Neural progenitor cell (in vitro differentiated cells): ENCODE measurements around the gene NHP2. TPM values are rescaled to one million over a fixed set of nuclear protein-coding genes. Genes with fewer than 3 reads are reported as not detected.
A peak's percentile ranks its signal among the peaks of the same experiment; 100 is the strongest.

ENCODE experiments used
- DNase-seq: peaks from one replicate; pipeline ENCODE4 v3.0.0-alpha.2; 2016; ENCODE audit warnings: low spot score
- H2AFZ ChIP-seq: fragments of 200-600 bp; sonication (generic); replicated peaks from 2 replicates; pipeline ENCODE4 v1.6.1; 2016; ENCODE audit warnings: antibody characterized with exemption
- H3F3A ChIP-seq: fragments of 200-600 bp; sonication (generic); 2 replicates; pipeline ENCODE4 v1.6.1; 2016; ENCODE audit warnings: antibody characterized with exemption, low read depth
- H3K27ac ChIP-seq: fragments of 200-600 bp; sonication (generic); 2 replicates; pipeline ENCODE4 v1.5.1; 2016; ENCODE audit warnings: mild to moderate bottlenecking
- H3K27me3 ChIP-seq: fragments of 200-600 bp; sonication (generic); 2 replicates; pipeline ENCODE4 v1.6.1; 2016; ENCODE audit warnings: mild to moderate bottlenecking, moderate library complexity
- H3K36me3 ChIP-seq: fragments of 200-600 bp; sonication (generic); 2 replicates; pipeline ENCODE4 v1.5.1; 2016
- H3K4me1 ChIP-seq: fragments of 200-600 bp; sonication (generic); 2 replicates; pipeline ENCODE4 v1.6.1; 2016; ENCODE audit warnings: mixed run types
- H3K4me2 ChIP-seq: fragments of 200-600 bp; sonication (generic); 2 replicates; pipeline ENCODE4 v1.6.1; 2016
- H3K4me3 ChIP-seq: fragments of 200-600 bp; sonication (generic); 2 replicates; pipeline ENCODE4 v1.5.1; 2016
- H3K79me2 ChIP-seq: fragments of 200-600 bp; sonication (generic); 2 replicates; pipeline ENCODE4 v1.6.1; 2016; ENCODE audit warnings: low read depth
- H3K9ac ChIP-seq: fragments of 200-600 bp; sonication (generic); 2 replicates; pipeline ENCODE4 v1.6.1; 2016
- H3K9me3 ChIP-seq: fragments of 200-600 bp; sonication (generic); 2 replicates; pipeline ENCODE4 v1.5.1; 2016; ENCODE audit warnings: low read depth
- H4K20me1 ChIP-seq: fragments of 200-600 bp; sonication (generic); 2 replicates; pipeline ENCODE4 v1.6.1; 2016; ENCODE audit warnings: low read depth
- H3K27ac Mint-ChIP-seq: 3 replicates; pipeline ENCODE4 v1.8.0; 2021; ENCODE audit warnings: mixed read lengths
- H3K27me3 Mint-ChIP-seq: 2 replicates; pipeline ENCODE4 v1.8.0; 2022; ENCODE audit warnings: low read depth, mild to moderate bottlenecking, inconsistent platforms, moderate library complexity, mixed read lengths; ENCODE audit not compliant: insufficient read depth
- H3K36me3 Mint-ChIP-seq: 3 replicates; pipeline ENCODE4 v1.8.0; 2021; ENCODE audit warnings: mixed read lengths
- H3K4me1 Mint-ChIP-seq: 3 replicates; pipeline ENCODE4 v1.8.0; 2021; ENCODE audit warnings: mixed read lengths
- H3K4me3 Mint-ChIP-seq: 3 replicates; pipeline ENCODE4 v1.8.0; 2021; ENCODE audit warnings: mild to moderate bottlenecking, moderate library complexity, mixed read lengths
- H3K9me3 Mint-ChIP-seq: 3 replicates; pipeline ENCODE4 v1.8.0; 2020; ENCODE audit warnings: mixed read lengths
- EZH2 ChIP-seq: fragments of 200-600 bp; sonication (generic); IDR thresholded peaks from 2 replicates; pipeline ENCODE4 v1.6.1; 2017; ENCODE audit warnings: antibody characterized with exemption, mild to moderate bottlenecking, moderate library complexity
- EZH2phosphoT487 ChIP-seq: fragments of 200-600 bp; sonication (generic); IDR thresholded peaks from 2 replicates; pipeline ENCODE4 v1.6.1; 2017; ENCODE audit warnings: antibody characterized with exemption
- total RNA-seq: library from RNA; depleted of rRNA; stranded (reverse); fragments of >200 nt; gene quantifications from 2 replicates; pipeline ENCODE4 v1.2.3, GENCODE V29; 2015; ENCODE audit warnings: low replicate concordance
- TF ChIP-seq, protein P1 (sequence below): fragments of 200-600 bp; sonication (generic); IDR thresholded peaks from 2 replicates; pipeline ENCODE4 v1.5.1; 2017; ENCODE audit warnings: antibody characterized with exemption, mild to moderate bottlenecking

NHP2 gene
- total RNA-seq, 1 donor from 2014 or later, result 357 TPM

DNA sequence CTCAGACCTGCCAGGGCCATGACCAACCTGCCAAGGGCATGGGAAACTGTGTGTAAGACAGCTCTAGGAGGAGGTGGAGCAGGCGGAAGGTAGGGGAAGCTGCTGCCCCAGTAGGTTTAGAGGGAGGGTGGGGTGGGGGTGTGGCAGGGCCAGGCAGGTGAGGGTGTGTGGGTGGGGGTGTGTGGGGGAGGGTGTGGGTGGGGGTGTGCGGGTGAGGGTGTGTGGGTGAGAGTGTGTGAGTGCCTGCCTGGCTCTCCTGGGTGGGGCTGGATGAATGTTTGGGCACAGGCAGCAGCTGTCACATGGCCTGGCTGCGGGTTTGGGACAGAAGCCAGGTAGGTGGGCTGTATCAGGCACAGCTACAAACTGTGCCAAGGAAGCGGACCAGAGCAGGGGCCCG lies 49.2 kb downstream of the NHP2 start:
- H2AFZ ChIP-seq, result no peak overlapping the region
- no peak overlapping the region for H3K4me2 ChIP-seq
- Mint-ChIP-seq H3K27ac (no peak overlapping the region), H3K4me1 (peaks cover 17% of the 10 kb centered on the region), H3K27me3 (peaks cover 4% of the 10 kb centered on the region), H3K9me3 (no peaks in the 10 kb centered on the region), H3K36me3 (no peaks in the 10 kb centered on the region), H3K4me3 (no peak overlapping the region)
- no peak overlapping the region for H3K27ac ChIP-seq
- H3K36me3 ChIP-seq, result no peaks in the 10 kb centered on the region
- peaks cover 12% of the 10 kb centered on the region for H3F3A ChIP-seq
- H3K9me3 ChIP-seq, result no peaks in the 10 kb centered on the region
- H3K9ac ChIP-seq, result no peak overlapping the region
- H3K79me2 ChIP-seq, result no peaks in the 10 kb centered on the region
- H3K27me3 ChIP-seq, result no peaks in the 10 kb centered on the region
- peaks cover 8% of the 10 kb centered on the region for H3K4me1 ChIP-seq
- no peak for DNase-seq
- TF ChIP-seq EZH2 (no peak), EZH2phosphoT487 (no peak)
- TF ChIP-seq, protein P1, sequence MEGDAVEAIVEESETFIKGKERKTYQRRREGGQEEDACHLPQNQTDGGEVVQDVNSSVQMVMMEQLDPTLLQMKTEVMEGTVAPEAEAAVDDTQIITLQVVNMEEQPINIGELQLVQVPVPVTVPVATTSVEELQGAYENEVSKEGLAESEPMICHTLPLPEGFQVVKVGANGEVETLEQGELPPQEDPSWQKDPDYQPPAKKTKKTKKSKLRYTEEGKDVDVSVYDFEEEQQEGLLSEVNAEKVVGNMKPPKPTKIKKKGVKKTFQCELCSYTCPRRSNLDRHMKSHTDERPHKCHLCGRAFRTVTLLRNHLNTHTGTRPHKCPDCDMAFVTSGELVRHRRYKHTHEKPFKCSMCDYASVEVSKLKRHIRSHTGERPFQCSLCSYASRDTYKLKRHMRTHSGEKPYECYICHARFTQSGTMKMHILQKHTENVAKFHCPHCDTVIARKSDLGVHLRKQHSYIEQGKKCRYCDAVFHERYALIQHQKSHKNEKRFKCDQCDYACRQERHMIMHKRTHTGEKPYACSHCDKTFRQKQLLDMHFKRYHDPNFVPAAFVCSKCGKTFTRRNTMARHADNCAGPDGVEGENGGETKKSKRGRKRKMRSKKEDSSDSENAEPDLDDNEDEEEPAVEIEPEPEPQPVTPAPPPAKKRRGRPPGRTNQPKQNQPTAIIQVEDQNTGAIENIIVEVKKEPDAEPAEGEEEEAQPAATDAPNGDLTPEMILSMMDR, result no peak
- no peak overlapping the region for H3K4me3 ChIP-seq
- no peaks in the 10 kb centered on the region for H4K20me1 ChIP-seq

DNA sequence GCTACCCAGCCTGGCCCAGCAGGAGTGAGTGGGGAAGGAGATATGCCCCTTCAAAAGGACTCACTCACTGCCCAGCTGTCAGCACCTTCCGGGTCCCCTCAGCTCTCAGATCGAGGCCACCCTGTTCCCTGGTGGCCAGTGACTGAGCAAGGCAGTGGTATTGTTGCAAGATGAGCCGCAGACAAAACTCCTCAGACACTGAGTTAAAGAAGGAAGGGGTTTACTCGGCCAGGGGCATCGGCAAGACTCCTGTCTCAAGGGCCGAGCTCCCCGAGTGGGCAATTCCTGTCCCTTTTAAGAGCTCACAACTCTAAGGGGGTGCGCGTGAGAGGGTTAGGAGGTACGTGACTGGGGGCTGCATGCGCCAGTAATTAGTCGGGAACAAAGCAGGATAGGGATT lies 50.1 kb downstream of the NHP2 start:
- peak overlapping the region; percentile 52 for H3K27ac Mint-ChIP-seq
- H3K36me3 ChIP-seq, result no peaks in the 10 kb centered on the region
- H3K4me2 ChIP-seq, result no peak overlapping the region
- no peak overlapping the region for H3K9ac ChIP-seq
- peaks cover 8% of the 10 kb centered on the region for H3K4me1 ChIP-seq
- H3K36me3 Mint-ChIP-seq, result no peaks in the 10 kb centered on the region
- H3K79me2 ChIP-seq, result no peaks in the 10 kb centered on the region
- H3K27me3 Mint-ChIP-seq, result peaks cover 4% of the 10 kb centered on the region
- peaks cover 12% of the 10 kb centered on the region for H3F3A ChIP-seq
- DNase-seq, result no peak
- H4K20me1 ChIP-seq, result no peaks in the 10 kb centered on the region
- H2AFZ ChIP-seq, result no peak overlapping the region
- H3K27me3 ChIP-seq, result no peaks in the 10 kb centered on the region
- no peak overlapping the region for H3K4me3 Mint-ChIP-seq
- no peak overlapping the region for H3K27ac ChIP-seq
- peaks cover 14% of the 10 kb centered on the region for H3K4me1 Mint-ChIP-seq
- no peak overlapping the region for H3K4me3 ChIP-seq
- no peaks in the 10 kb centered on the region for H3K9me3 ChIP-seq
- TF ChIP-seq EZH2phosphoT487 (no peak), EZH2 (no peak)
- H3K9me3 Mint-ChIP-seq, result no peaks in the 10 kb centered on the region

Other genes starting within 250 kb of the NHP2 start
- not detected in 2 replicates for gene PROP1, start 157.6 kb downstream of the NHP2 start, total RNA-seq
- 4.1 and 12.8 TPM in 2 replicates for gene N4BP3, start 40.4 kb downstream of the NHP2 start, total RNA-seq
- 25.3 and 25.5 TPM in 2 replicates for gene RMND5B, start 22.9 kb downstream of the NHP2 start, total RNA-seq
- gene GMCL2, start 33.5 kb upstream of the NHP2 start, total RNA-seq, result not detected in 2 replicates
- 186 and 195 TPM in 2 replicates for gene HNRNPAB, start 50.6 kb upstream of the NHP2 start, total RNA-seq
- gene PHYKPL, start 78.9 kb upstream of the NHP2 start, total RNA-seq, result 20.5 and 25.9 TPM in 2 replicates